HG03064 (cell line): ENCODE measurements around the gene AMOTL1.

ENCODE experiments used
- ATAC-seq: cut with Tn5 transposase; IDR thresholded peaks from one replicate; pipeline ENCODE4 v1.9.1; 2021; ENCODE audit warnings: low read depth; ENCODE audit not compliant: unreplicated experiment

AMOTL1 gene

DNA sequence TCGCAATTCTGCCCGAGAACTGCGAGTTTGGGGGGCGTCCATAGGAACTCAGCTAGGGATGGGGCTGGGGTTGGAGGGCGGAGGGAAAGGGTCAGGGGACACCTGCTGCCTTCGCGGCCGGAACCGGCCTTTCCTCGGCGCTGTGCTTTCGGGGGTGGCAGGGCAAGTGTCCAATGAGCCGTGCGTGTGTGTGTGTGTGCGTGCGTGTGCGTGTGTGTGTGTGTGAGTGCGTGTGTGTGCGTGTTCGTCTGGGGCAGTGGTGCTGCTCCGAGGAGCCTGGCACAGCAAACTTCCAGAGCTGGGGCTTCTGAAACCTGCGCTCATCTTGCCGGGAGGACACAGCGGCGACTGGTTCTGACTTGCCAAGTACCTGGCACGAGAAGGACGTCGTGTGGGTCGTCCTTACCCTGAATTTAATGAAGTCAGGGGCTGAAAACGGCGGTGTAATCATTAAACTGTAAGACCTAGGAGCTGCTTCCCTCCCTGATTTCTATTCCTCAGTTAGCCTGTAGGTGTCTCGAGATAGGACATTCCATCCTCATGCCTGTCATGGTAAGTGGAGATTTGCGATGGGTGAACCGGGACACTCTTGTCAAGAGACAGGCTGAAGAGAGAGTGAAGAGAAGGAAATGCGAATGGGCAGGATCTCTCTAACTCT is 27.0 kb upstream of the AMOTL1 start:
- ATAC-seq = no peak

DNA sequence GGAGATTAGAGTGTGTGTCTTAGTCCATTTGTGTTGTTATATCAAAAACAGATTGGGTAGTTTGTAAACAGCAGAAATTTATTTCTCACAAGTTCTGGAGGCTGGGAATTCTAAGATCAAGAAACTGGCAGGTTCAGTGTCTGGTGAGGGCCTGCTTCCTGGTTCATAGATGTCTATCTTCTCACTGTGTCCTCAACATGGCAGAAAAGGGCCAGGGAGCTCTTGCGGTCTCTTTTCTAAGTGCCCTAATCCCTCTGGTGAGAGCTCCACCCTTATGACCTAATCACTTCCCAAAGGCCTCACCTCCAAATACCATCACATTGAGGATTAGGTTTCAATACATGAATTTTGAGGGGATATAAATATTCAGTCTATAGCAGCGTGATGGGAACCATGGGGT is 25.5 kb upstream of the AMOTL1 start:
- ATAC-seq = no peak

DNA sequence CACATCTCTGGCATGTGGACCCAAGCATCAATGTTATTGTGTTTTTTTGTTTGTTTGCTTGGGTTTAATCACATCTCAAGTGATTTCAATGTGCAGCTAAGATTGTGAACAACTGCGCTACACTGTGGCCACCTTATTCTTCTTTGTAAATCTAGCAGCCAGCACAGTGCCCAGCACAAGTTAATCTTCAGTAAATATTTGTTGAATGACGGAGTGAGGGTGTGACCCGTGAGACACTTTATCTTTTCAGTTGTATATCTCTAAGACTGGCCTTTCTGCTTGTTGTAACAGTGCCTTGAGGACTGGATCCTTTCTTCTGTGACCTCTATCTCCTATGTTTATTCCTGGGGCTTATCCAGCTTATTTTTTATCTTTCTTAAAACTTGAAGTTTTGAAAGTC is 21.4 kb upstream of the AMOTL1 start:
- ATAC-seq = no peak

DNA sequence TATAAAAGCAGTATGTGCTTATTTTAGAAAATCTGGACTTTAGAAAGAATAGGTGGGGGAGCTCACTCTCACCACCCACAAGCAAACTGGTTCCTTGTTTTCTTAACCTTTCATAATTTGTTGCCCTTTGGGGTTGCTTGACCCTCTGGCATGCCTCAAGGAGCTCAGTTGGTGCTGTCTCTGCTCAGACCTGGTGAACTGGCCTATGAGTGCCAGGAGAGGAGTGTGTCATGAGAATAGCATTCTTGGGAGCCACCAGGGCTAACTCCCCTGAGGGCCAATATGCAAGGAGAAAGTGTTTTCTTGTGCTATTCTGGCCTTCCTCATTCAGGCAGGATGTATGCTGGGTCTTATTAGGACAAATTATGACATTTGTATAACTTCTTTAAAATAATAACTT is 21.0 kb upstream of the AMOTL1 start:
- ATAC-seq = no peak

DNA sequence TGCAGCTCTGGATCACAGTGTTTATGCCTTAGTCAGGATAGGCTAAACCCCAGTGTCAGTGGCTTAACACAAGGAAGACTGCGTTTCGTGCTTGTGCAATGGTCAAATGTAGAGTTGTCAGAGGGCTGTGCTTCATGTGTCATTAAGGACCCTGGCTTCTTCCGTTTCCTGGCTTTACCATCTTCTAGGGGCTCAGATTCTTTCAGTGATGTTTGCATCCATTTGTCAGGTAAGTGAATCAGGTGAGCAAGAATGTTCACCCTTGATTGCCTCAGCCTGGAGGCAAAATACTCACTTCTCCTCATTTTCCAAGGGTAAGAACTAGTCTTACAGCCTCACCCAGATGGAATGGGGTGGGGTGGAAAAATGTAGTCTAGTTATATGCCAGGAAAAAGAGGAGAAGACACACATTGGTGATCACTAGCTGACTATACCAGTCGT is 20.5 kb upstream of the AMOTL1 start:
- no peak for ATAC-seq

DNA sequence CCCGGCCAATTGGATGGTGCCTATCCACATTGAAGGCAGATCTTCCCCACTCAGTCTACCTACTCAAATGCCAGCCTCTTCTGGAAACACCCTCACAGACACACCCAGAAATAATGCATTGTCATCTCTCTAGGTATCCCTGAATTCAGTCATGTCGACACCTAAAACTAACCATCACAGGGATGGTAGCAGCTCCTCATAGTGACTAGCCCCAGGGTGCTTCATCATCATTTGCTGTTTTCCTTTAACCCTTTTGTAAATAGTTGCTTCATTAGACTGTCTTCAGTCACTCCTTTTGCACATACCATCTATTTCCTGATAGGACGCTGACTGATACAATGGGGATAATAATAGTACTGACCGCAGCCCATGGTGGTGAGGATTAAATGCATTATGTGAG is 18.8 kb upstream of the AMOTL1 start:
- ATAC-seq = no peak

DNA sequence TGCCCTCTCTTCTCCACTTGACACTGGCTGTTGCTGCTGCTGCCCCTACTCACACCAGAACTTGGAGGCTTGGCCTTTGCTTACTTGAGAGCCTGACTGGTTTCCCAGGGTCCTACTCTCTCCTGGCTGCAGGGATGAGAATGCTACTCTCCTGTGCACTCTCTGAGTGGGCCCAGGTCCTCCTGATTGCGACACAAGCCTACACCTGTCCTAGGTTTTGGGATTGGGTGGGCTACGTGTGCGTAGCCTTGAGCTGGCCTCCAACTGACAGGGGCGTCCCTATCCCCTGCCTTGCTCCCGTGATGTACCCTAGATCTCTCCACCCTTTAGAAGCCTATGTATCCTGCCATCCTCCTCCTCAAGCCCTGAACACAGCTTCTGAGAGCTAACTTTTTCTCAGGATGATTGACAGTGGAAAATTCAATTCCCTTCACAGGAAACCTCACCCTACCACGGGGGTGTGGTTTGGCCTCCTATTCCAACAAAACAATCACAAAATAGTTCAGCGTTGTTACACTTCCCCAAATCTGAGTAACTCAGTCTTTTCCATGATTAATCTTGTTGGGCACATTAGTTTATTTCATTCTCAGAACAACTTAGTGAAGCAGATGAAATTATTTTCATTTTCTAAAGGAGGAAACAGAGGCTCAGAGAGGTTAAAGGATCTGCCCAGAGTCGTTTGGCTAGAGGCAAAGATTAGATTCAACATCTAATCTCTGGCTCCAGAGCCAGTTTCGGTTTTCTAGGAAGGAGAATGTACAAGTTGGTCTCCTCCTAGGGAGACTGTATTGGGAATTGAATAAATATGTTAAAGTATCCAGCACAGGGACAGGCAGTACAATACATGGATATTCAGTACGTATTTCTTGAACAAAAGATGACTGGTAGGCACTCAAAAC is 17.6 kb upstream of the AMOTL1 start:
- no peak for ATAC-seq

DNA sequence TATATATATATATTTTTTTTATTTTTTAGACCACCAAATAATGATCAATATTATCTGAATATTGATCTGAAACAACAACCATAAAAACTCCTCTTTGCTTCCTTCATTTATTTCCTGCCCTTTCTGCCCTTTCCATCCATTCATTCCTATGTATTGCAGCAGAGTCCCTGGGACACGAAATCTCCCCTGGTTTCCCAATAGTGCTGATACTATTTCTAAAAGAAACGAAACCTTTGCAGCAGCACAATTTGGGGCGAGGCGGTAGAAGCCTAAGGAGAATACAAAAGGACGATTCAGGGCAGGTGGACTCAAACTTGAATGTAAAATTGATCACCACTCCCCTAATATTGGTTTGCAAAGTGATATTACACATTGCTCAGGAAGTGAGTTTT is 16.9 kb upstream of the AMOTL1 start:
- no peak for ATAC-seq

DNA sequence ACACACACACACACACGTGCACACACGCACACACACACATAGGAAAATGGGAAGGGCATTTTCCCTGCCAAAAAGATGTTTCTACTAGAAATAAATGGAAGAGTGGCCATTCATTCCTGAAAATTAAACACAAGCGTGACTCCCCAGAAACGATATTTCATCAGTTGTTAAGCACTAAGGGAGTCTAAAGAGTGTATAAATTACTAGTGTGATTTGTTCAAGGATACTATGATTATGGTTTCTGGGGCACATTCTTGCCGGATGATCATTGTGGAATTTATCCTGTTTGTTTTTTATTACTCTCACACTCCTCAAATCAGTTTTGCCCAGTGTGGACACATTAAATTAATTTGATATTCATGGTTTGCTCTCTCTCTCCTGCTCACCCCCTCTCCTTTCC is 16.4 kb upstream of the AMOTL1 start:
- no peak for ATAC-seq

DNA sequence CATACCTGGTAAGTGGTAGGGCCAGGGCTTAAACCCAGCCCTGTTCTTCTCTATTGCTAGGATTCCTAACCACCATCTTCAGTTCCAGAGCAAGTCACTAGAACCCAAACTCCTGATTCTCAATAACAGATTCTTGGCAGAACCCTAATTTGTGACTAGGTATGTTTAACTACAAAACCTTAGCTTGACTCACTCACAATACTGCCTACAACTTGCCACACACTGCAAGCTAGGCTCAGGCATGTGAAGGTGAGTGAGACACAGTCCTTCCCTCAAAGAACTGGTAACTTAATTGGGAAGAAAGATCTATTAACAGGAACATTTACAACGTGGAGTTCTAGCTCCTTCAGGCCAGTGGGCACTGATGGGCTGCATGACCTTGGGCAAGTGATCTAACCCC is 14.5 kb upstream of the AMOTL1 start:
- ATAC-seq = no peak

DNA sequence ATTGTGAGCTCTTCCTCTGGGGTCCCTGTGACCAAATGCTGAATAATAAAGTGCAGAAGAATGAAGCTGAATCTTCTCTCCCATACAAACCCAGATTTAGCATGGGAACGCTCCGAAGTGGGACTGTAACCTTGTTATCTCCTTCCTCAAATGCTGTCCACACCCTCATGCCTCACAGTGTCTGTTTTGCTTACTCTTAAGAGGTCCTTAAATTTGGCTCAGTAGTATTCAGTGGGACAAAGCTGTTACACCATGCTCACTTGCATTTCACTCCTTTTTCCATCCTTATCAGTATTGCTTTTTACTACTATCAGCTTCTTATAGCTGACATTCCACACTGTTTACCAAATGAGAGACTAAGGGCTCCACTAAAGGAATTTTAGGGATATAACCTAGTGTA is 13.8 kb upstream of the AMOTL1 start:
- ATAC-seq = no peak

DNA sequence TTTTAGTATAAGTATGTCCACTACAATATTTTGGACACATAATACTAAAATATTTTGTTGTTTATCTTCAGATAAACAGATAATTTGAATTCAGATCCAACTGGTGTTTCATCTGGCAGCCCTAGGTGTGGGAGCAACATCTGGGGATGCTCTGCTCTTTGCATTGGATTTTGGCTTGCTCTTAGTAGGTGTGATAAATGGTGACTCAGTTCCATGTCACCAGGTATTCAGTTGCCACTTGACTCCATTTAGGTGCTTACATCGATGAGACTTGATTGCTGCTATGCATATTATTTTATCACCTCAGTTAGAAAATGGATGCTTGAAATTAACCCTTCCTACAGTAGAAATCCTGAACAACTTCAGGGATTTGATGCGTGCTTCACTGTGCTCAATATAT is 13.3 kb upstream of the AMOTL1 start:
- ATAC-seq = no peak

DNA sequence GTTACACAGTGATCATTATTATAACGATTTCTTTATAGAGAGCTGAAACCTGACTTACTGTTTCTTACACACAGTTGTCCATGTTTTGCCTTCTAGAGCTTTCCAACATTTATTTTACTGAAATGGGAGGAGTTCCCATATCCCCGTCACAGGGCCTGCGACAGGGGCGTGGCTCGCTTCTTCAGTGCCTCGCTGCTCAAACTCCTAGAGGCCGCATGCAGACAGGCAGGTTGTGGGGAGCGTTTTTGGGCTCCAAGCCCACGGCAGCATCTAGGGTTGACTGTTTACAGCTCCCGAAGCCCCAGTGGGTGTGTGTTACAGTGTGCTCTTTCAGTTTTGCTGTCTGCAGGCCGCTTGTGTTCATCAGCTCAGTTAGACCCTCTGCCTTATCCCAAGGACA is 12.7 kb upstream of the AMOTL1 start:
- ATAC-seq = no peak

DNA sequence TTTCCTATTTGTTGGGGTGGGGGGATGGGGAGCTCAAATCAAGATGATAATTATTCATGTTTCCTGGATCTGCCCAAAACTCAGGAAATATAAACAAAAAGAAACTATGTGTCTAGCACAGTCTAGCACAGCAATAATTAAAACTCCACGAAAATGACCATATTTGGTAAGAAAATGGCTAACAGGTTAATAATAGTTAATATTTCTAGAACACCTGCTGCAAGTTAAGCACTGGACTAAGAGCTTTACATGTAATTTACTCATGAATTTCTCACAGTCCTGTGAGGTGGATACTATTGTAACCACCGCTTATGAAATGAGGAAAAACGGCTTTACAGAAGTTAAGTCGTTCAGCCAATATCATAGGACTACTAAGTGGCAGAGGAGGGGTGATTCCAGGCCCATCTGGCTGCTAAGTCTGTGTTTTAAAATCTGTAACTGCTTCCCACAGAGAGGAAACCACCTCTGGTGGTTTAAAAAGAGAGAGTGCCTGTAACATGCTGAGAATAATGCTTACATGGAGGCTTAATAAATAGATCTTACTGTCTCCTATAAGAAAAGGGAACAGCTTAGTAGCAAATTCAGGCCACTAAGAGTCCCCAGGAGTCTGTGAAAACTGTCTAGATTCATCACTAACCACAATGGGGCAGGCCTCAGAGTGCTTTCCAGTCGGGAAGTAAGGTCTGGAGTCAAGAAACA is 11.0 kb upstream of the AMOTL1 start:
- ATAC-seq = no peak

DNA sequence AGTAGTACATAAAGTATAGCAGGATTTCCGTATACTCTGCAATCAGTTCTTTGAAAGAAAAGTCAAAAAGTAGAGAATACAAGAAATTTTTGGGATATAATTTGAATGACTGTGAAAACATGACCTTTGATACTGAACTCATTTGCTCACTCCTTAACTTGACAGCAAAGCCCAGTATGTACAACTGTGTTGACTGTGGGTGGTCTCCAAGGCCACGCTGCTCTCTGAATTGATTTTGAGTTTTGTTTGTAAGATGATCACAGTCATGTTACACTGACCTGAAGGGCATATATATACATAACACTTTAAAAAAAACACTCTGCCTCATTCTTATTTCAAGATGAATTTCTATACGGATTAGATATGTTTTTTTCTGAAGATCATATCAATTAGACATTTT is 9.5 kb upstream of the AMOTL1 start:
- ATAC-seq = no peak

DNA sequence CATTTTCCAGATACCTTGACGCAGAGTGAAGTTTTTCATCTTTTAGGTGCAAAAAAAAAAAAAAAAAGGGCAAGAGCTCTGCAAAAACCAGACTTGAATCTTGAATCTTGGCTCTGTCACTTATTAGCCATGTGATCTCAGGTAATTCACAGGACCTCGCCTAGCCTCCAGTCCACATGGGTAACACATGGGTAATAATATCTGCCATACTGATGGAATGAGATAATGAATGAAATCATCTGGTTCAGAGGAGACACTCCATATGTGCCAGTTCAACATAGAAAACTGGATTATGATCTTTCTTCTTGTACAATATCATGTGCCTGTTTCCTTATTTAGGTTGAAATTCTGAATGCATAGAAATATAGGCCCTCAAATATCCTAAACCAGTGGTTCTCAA is 8.6 kb upstream of the AMOTL1 start:
- ATAC-seq = no peak

DNA sequence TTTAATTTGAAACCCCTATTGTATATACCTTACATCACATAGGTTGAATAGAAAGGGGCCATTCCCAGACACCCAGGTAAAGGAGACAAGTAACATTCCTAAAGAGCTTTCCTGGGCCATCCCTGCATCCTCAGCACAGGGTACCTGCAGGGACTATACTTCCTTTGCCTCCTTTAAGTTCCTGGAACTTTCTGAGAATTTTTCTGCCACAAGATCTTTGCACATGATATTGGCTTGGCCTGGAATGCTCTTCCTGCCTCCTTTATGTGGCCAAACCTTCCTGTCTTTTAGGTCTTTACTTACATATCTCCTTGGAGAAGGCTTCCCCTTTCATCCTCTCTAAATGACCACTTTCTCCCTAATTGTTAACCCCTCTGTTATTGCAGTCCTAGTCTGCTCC is 7.9 kb upstream of the AMOTL1 start:
- no peak for ATAC-seq

DNA sequence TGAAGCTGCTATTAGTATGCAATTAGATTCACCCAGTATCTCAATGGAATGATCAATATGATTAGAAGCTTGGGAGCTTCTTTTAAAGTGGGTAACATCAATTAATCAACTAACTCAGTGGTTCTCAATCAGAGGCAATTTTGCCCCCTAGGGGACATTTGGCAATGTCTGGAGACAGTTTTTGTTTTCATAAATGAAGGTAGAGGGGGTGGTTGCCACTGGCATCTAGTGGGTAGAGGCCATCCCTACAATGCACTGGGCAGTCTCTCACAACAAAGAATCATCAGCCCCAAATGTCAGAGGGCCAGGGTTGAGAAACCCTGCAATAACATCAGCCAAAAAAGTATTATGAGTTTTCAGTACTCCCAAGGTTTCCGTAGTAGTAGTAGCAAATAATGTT is 5.9 kb upstream of the AMOTL1 start:
- ATAC-seq = no peak

DNA sequence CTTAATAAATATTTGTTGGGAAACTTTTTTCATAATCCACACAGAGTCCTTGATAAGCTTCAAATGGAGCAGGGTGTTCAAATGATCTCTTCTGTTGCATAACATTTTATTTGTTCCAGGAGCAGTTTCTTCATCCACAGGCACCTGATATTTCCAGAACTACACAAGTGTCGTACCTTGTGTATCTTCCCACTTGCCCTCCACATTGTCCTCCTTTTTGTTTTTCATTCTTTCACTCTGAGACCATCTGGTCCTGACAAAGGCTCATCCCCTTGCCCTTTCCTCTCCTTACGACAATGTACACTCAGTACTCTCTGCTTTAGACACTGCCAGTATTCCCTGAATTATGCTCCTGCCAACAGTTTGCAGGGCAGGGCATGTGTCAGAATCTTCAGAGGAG is 5.2 kb upstream of the AMOTL1 start:
- no peak for ATAC-seq

DNA sequence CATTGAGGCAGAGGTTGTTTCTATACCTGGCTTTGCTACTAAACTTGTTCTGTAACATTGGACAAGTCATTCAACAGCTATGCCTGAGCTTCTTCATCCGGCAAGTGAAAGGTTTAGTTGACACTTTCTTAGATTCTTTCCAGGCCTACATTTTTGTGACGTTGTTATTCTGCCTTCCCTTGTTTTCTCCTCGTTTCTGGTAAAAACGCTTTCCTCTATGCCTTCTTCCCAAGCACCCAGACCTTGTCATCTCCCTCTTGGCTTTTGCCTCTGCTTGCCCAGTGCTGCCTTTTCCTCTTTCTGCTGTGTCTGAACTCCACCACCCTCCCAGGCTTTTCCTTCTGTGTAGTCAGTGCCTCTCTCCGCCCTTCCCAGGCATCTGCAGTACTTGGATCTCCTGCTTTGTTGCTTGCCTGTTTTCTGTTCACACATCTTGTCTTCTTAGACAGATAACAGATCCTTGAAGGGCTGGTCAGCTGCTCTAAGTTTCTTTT is 1.4 kb upstream of the AMOTL1 start:
- no peak for ATAC-seq

DNA sequence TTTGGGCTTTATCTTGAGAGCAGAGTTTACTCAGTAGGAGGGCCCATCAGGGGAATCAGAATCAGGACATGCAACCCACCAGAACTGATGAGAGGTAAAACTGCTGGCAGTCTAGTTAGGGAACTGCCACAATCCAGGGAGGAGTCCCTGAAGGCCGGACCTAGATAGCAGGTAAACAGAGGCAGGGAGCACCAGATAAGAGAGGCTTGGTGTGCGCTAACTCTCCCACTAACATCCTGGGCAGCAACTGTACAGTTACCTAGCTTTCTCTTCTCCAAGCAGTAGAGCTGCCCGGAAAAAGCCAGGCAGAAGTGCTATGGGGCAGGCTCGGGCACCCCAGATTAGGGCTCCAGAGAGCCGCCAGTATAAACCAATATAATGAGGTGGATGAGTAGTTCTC is 865 bp upstream of the AMOTL1 start:
- no peak for ATAC-seq
